Mesendoderm (in vitro differentiated cells): ENCODE data around the gene TAMM41.
A peak's percentile ranks its signal among the peaks of the same experiment; 100 is the strongest.

Source experiments
- DNase-seq: peaks from one replicate; pipeline ENCODE4 v3.0.0; 2013
- H2AK5ac ChIP-seq: 2 replicates; pipeline ENCODE4 v1.6.1; 2013; ENCODE audit warnings: low read length, inconsistent platforms
- H2BK120ac ChIP-seq: 2 replicates; pipeline ENCODE4 v1.6.1; 2013; ENCODE audit warnings: low read depth, mild to moderate bottlenecking, low read length, moderate library complexity, mixed read lengths
- H2BK15ac ChIP-seq: replicated peaks from 2 replicates; pipeline ENCODE4 v1.6.1; 2013; ENCODE audit warnings: low read depth, mild to moderate bottlenecking, moderate library complexity
- H2BK5ac ChIP-seq: 2 replicates; pipeline ENCODE4 v1.6.1; 2013; ENCODE audit warnings: low read length, inconsistent platforms
- H3K18ac ChIP-seq: 2 replicates; pipeline ENCODE4 v1.6.1; 2013; ENCODE audit warnings: mild to moderate bottlenecking, low read length, mixed read lengths
- H3K23ac ChIP-seq: one replicate; pipeline ENCODE4 v1.6.1; 2013; ENCODE audit warnings: low read length
- H3K27ac ChIP-seq: 2 replicates; pipeline ENCODE4 v1.5.1; 2013; ENCODE audit warnings: low read depth, mild to moderate bottlenecking, inconsistent platforms, low read length, moderate library complexity
- H3K27me3 ChIP-seq: 2 replicates; pipeline ENCODE4 v1.6.1; 2013; ENCODE audit warnings: low read length, control low read depth, mild to moderate bottlenecking, inconsistent platforms; ENCODE audit not compliant: insufficient read depth, poor library complexity
- H3K36me3 ChIP-seq: 2 replicates; pipeline ENCODE4 v1.6.1; 2013; ENCODE audit warnings: low read length, inconsistent platforms; ENCODE audit not compliant: control insufficient read depth, insufficient read depth
- H3K4ac ChIP-seq: one replicate; pipeline ENCODE4 v1.6.1; 2013; ENCODE audit warnings: low read depth, mild to moderate bottlenecking, low read length, moderate library complexity
- H3K4me1 ChIP-seq: 2 replicates; pipeline ENCODE4 v1.6.1; 2013; ENCODE audit warnings: low read depth, low read length, inconsistent platforms; ENCODE audit not compliant: control insufficient read depth
- H3K4me2 ChIP-seq: 2 replicates; pipeline ENCODE4 v1.6.1; 2013; ENCODE audit warnings: low read length
- H3K4me3 ChIP-seq: 2 replicates; pipeline ENCODE4 v1.5.1; 2013; ENCODE audit warnings: mild to moderate bottlenecking, low read length
- H3K56ac ChIP-seq: one replicate; pipeline ENCODE4 v1.6.1; 2013; ENCODE audit warnings: low read length
- H3K79me1 ChIP-seq: 2 replicates; pipeline ENCODE4 v1.6.1; 2013; ENCODE audit warnings: low read length, inconsistent platforms
- H3K79me2 ChIP-seq: 2 replicates; pipeline ENCODE4 v1.6.1; 2013; ENCODE audit warnings: mild to moderate bottlenecking, low read length; ENCODE audit not compliant: control insufficient read depth, insufficient read depth
- H3K9ac ChIP-seq: 2 replicates; pipeline ENCODE4 v1.6.1; 2013; ENCODE audit warnings: low read length, inconsistent platforms
- H4K5ac ChIP-seq: one replicate; pipeline ENCODE4 v1.6.1; 2013; ENCODE audit warnings: low read length
- H4K8ac ChIP-seq: one replicate; pipeline ENCODE4 v1.6.1; 2013; ENCODE audit warnings: low read depth, mild to moderate bottlenecking, control low read depth, low read length, moderate library complexity
- WGBS: extraction: QIAGEN DNeasy Blood & Tissue Kit; methylation state at CpG from one replicate; pipeline ENCODE4 v1.1.7; 2013; ENCODE audit warnings: low lambda C conversion rate, missing lambda C conversion rate; ENCODE audit not compliant: insufficient coverage; ENCODE audit errors: extremely low coverage; 5-methylcytosine and 5-hydroxymethylcytosine counted together

Gene TAMM41

GRCh38 chr3:11794927-11795326 lies 51.8 kb downstream of the TAMM41 start:
- Histone ChIP-seq H3K23ac (no peak overlapping the region), H3K4me3 (no peak overlapping the region), H3K4me1 (peaks cover 4% of the 10 kb centered on the region), H2BK120ac (no peak overlapping the region), H3K79me2 (no peaks in the 10 kb centered on the region), H3K27me3 (no peaks in the 10 kb centered on the region), H3K4ac (no peak overlapping the region), H4K5ac (no peak overlapping the region), H3K18ac (no peak overlapping the region), H3K56ac (no peak overlapping the region), H3K4me2 (no peak overlapping the region), H4K8ac (no peak overlapping the region), H3K9ac (no peak overlapping the region), H3K27ac (no peak overlapping the region), H3K79me1 (no peaks in the 10 kb centered on the region), H2BK5ac (no peak overlapping the region), H2BK15ac (no peak overlapping the region), H3K36me3 (peaks cover 2% of the 10 kb centered on the region), H2AK5ac (no peak overlapping the region)
- no peak for DNase-seq
- no CpG with 5 or more reads among the region's 2 CpGs for WGBS

GRCh38 chr3:11791339-11792200 lies 55.1 kb downstream of the TAMM41 start:
- H3K79me1 ChIP-seq, result no peaks in the 10 kb centered on the region
- H4K5ac ChIP-seq, result no peak overlapping the region
- no peak overlapping the region for H3K27ac ChIP-seq
- H3K9ac ChIP-seq, result no peak overlapping the region
- H3K4me3 ChIP-seq, result no peak overlapping the region
- no CpG with 5 or more reads among the region's 6 CpGs for WGBS
- H2BK5ac ChIP-seq, result no peak overlapping the region
- peaks cover 4% of the 10 kb centered on the region for H3K4me1 ChIP-seq
- H3K79me2 ChIP-seq, result no peaks in the 10 kb centered on the region
- no peak overlapping the region for H3K4me2 ChIP-seq
- H3K27me3 ChIP-seq, result no peaks in the 10 kb centered on the region
- no peak overlapping the region for H2AK5ac ChIP-seq
- no peak overlapping the region for H2BK15ac ChIP-seq
- no peak overlapping the region for H3K18ac ChIP-seq
- H4K8ac ChIP-seq, result no peak overlapping the region
- H3K23ac ChIP-seq, result no peak overlapping the region
- no peak overlapping the region for H2BK120ac ChIP-seq
- no peaks in the 10 kb centered on the region for H3K36me3 ChIP-seq
- DNase-seq, result no peak
- no peak overlapping the region for H3K4ac ChIP-seq
- no peak overlapping the region for H3K56ac ChIP-seq

GRCh38 chr3:11789412-11789811 lies 57.3 kb downstream of the TAMM41 start:
- H3K56ac ChIP-seq, result no peak overlapping the region
- no peak for DNase-seq
- H3K4me1 ChIP-seq, result no peaks in the 10 kb centered on the region
- no peak overlapping the region for H2AK5ac ChIP-seq
- no peaks in the 10 kb centered on the region for H3K79me2 ChIP-seq
- no peak overlapping the region for H3K4me3 ChIP-seq
- no peak overlapping the region for H3K23ac ChIP-seq
- H3K27ac ChIP-seq, result no peak overlapping the region
- no peaks in the 10 kb centered on the region for H3K36me3 ChIP-seq
- H3K4me2 ChIP-seq, result no peak overlapping the region
- no peak overlapping the region for H4K8ac ChIP-seq
- no peak overlapping the region for H3K9ac ChIP-seq
- no peak overlapping the region for H3K4ac ChIP-seq
- H3K27me3 ChIP-seq, result no peaks in the 10 kb centered on the region
- H2BK15ac ChIP-seq, result no peak overlapping the region
- H4K5ac ChIP-seq, result no peak overlapping the region
- H3K79me1 ChIP-seq, result no peaks in the 10 kb centered on the region
- no peak overlapping the region for H2BK120ac ChIP-seq
- H2BK5ac ChIP-seq, result no peak overlapping the region
- no CpG with 5 or more reads among the region's 1 CpG for WGBS
- no peak overlapping the region for H3K18ac ChIP-seq

- Histone ChIP-seq H3K4ac (no peak overlapping the region), H4K5ac (no peak overlapping the region), H3K4me1 (no peaks in the 10 kb centered on the region), H3K4me2 (no peak overlapping the region), H3K18ac (no peak overlapping the region), H3K9ac (no peak overlapping the region), H2BK120ac (no peak overlapping the region), H4K8ac (no peak overlapping the region), H3K56ac (no peak overlapping the region), H3K27ac (no peak overlapping the region), H2BK5ac (no peak overlapping the region), H2BK15ac (no peak overlapping the region), H2AK5ac (no peak overlapping the region), H3K4me3 (no peak overlapping the region), H3K79me1 (no peaks in the 10 kb centered on the region), H3K36me3 (no peaks in the 10 kb centered on the region), H3K23ac (no peak overlapping the region), H3K79me2 (no peaks in the 10 kb centered on the region), H3K27me3 (no peaks in the 10 kb centered on the region)
- WGBS, result no CpG with 5 or more reads among the region's 3 CpGs
- DNase-seq, result peak; percentile 77
Measured at GRCh38 chr3:11784971-11785377, 61.7 kb downstream of the TAMM41 start.

- no peak for DNase-seq
- H3K4me1 ChIP-seq, result no peaks in the 10 kb centered on the region
- no peak overlapping the region for H2BK120ac ChIP-seq
- no peaks in the 10 kb centered on the region for H3K36me3 ChIP-seq
- no peak overlapping the region for H3K4me2 ChIP-seq
- no peak overlapping the region for H3K4me3 ChIP-seq
- no peaks in the 10 kb centered on the region for H3K79me1 ChIP-seq
- H3K23ac ChIP-seq, result no peak overlapping the region
- no peak overlapping the region for H3K9ac ChIP-seq
- H3K27me3 ChIP-seq, result no peaks in the 10 kb centered on the region
- H3K79me2 ChIP-seq, result no peaks in the 10 kb centered on the region
- H2BK15ac ChIP-seq, result no peak overlapping the region
- H3K27ac ChIP-seq, result no peak overlapping the region
- no peak overlapping the region for H2BK5ac ChIP-seq
- no CpG with 5 or more reads among the region's 1 CpG for WGBS
- no peak overlapping the region for H3K18ac ChIP-seq
- no peak overlapping the region for H3K56ac ChIP-seq
- H2AK5ac ChIP-seq, result no peak overlapping the region
- no peak overlapping the region for H4K8ac ChIP-seq
- H3K4ac ChIP-seq, result no peak overlapping the region
- H4K5ac ChIP-seq, result no peak overlapping the region
Measured at GRCh38 chr3:11780341-11780740, 66.3 kb downstream of the TAMM41 start.

- Histone ChIP-seq H2BK120ac (no peak overlapping the region), H3K79me2 (no peaks in the 10 kb centered on the region), H3K4me3 (no peak overlapping the region), H2BK15ac (no peak overlapping the region), H2AK5ac (no peak overlapping the region), H3K79me1 (no peaks in the 10 kb centered on the region), H2BK5ac (no peak overlapping the region), H3K4me2 (no peak overlapping the region), H4K8ac (no peak overlapping the region), H3K27ac (no peak overlapping the region), H3K4me1 (no peaks in the 10 kb centered on the region), H3K36me3 (no peaks in the 10 kb centered on the region), H3K4ac (no peak overlapping the region), H4K5ac (no peak overlapping the region), H3K18ac (no peak overlapping the region), H3K27me3 (no peaks in the 10 kb centered on the region), H3K9ac (no peak overlapping the region), H3K56ac (no peak overlapping the region), H3K23ac (no peak overlapping the region)
- WGBS, result no CpG with 5 or more reads among the region's 3 CpGs
- no peak for DNase-seq
Measured at GRCh38 chr3:11779626-11780025, 67.1 kb downstream of the TAMM41 start.
